Neural cell (in vitro differentiated cells): ENCODE data around the gene KDM1A. TPM values are rescaled to one million over a fixed set of nuclear protein-coding genes. Genes with fewer than 3 reads are reported as not detected.

Experiments
- H2AFZ ChIP-seq: fragments of 200-600, 300-800 bp; sonication (generic), shearing (Covaris generic); 2 replicates; pipeline ENCODE4 v1.6.0; 2014; ENCODE audit warnings: low read depth, mild to moderate bottlenecking, antibody characterized with exemption, low read length, moderate library complexity
- H3F3A ChIP-seq: fragments of 200-600 bp; shearing (Covaris generic); 2 replicates; pipeline ENCODE4 v1.6.1; 2016; ENCODE audit warnings: mild to moderate bottlenecking, moderate library complexity, mixed read lengths, antibody characterized with exemption, low read length; ENCODE audit not compliant: insufficient read depth, poor library complexity, severe bottlenecking
- H3K27ac ChIP-seq: fragments of 200-600, 300-800 bp; sonication (generic), shearing (Covaris generic); 2 replicates; pipeline ENCODE4 v1.5.1; 2014; ENCODE audit warnings: mild to moderate bottlenecking, low read length, moderate library complexity
- H3K27me3 ChIP-seq: fragments of 300-800, 200-600 bp; sonication (generic), shearing (Covaris generic); 2 replicates; pipeline ENCODE4 v1.6.0; 2014; ENCODE audit warnings: mild to moderate bottlenecking, low read depth, low read length, moderate library complexity; ENCODE audit not compliant: insufficient read depth
- H3K36me3 ChIP-seq: fragments of 300-800, 200-600 bp; sonication (generic), shearing (Covaris generic); 2 replicates; pipeline ENCODE4 v1.5.1; 2014; ENCODE audit warnings: mild to moderate bottlenecking, antibody characterized with exemption, low read length, moderate library complexity; ENCODE audit not compliant: insufficient read depth
- H3K4me2 ChIP-seq: fragments of 300-800, 200-600 bp; sonication (generic), shearing (Covaris generic); 2 replicates; pipeline ENCODE4 v1.6.0; 2014; ENCODE audit warnings: mild to moderate bottlenecking, low read length
- H3K4me3 ChIP-seq: fragments of 300-800, 200-600 bp; sonication (generic), shearing (Covaris generic); 2 replicates; pipeline ENCODE4 v1.5.1; 2014; ENCODE audit warnings: mild to moderate bottlenecking, low read length, moderate library complexity
- H3K79me2 ChIP-seq: fragments of 200-600 bp; shearing (Covaris generic); replicated peaks from 2 replicates; pipeline ENCODE4 v1.6.0; 2014; ENCODE audit warnings: mild to moderate bottlenecking, low read length, moderate library complexity; ENCODE audit not compliant: insufficient read depth
- H3K9ac ChIP-seq: fragments of 300-800, 200-600 bp; sonication (generic), shearing (Covaris generic); 2 replicates; pipeline ENCODE4 v1.6.1; 2016; ENCODE audit warnings: mild to moderate bottlenecking, low read length, mixed read lengths
- H3K9me2 ChIP-seq: fragments of 200-600 bp; shearing (Covaris generic); 2 replicates; pipeline ENCODE4 v1.6.1; 2016; ENCODE audit warnings: mild to moderate bottlenecking, low read length, mixed read lengths; ENCODE audit not compliant: insufficient read depth
- H3K9me3 ChIP-seq: fragments of 200-600, 300-800 bp; sonication (generic), shearing (Covaris generic); 2 replicates; pipeline ENCODE4 v1.6.1; 2016; ENCODE audit warnings: mild to moderate bottlenecking, mixed run types, low read length, moderate library complexity, mixed read lengths
- H4K20me1 ChIP-seq: fragments of 200-600 bp; shearing (Covaris generic); 2 replicates; pipeline ENCODE4 v1.6.1; 2016; ENCODE audit warnings: mild to moderate bottlenecking, mixed run types; ENCODE audit not compliant: insufficient read depth
- CTCF ChIP-seq: fragments of 450-650 bp; IDR thresholded peaks from 2 replicates; pipeline ENCODE4 v1.5.1; 2014; ENCODE audit warnings: antibody characterized with exemption, mild to moderate bottlenecking, moderate library complexity; ENCODE audit not compliant: poor library complexity, severe bottlenecking
- EP300 ChIP-seq: fragments of 450-650 bp; conservative IDR thresholded peaks from 2 replicates; pipeline ENCODE4 v1.6.1; 2014; ENCODE audit warnings: antibody characterized with exemption, mild to moderate bottlenecking, moderate library complexity; ENCODE audit not compliant: poor library complexity, severe bottlenecking
- EZH2 ChIP-seq: fragments of 200-600, 300-800 bp; shearing (Covaris generic), sonication (generic); IDR thresholded peaks from 2 replicates; pipeline ENCODE4 v1.6.1; 2014; ENCODE audit warnings: antibody characterized with exemption, low read length, borderline replicate concordance, mild to moderate bottlenecking; ENCODE audit not compliant: insufficient read depth, poor library complexity, severe bottlenecking
- MXI1 ChIP-seq: fragments of 450-650 bp; conservative IDR thresholded peaks from 2 replicates; pipeline ENCODE4 v1.6.1; 2014; ENCODE audit warnings: antibody characterized with exemption, mild to moderate bottlenecking; ENCODE audit not compliant: poor library complexity, severe bottlenecking
- POLR2AphosphoS5 ChIP-seq: IDR thresholded peaks from 2 replicates; pipeline ENCODE4 v1.6.1; 2012
- RAD21 ChIP-seq: fragments of 450-650 bp; conservative IDR thresholded peaks from 2 replicates; pipeline ENCODE4 v1.6.1; 2014; ENCODE audit warnings: antibody characterized with exemption, mild to moderate bottlenecking, moderate library complexity
- REST ChIP-seq: IDR thresholded peaks from 2 replicates; pipeline ENCODE4 v1.6.1; 2012; ENCODE audit warnings: borderline replicate concordance
- SMC3 ChIP-seq: fragments of 450-650 bp; conservative IDR thresholded peaks from 2 replicates; pipeline ENCODE4 v1.6.1; 2014; ENCODE audit warnings: antibody characterized with exemption, mild to moderate bottlenecking, moderate library complexity; ENCODE audit not compliant: poor library complexity
- TAF1 ChIP-seq: IDR thresholded peaks from 2 replicates; pipeline ENCODE4 v1.6.1; 2012; ENCODE audit warnings: low read depth
- polyA plus RNA-seq: library from polyadenylated mRNA; depleted of rRNA; stranded (reverse); fragments of >200 nt; gene quantifications from 2 replicates; pipeline ENCODE4 v1.2.3, GENCODE V29; 2014

KDM1A gene
- polyA plus RNA-seq, 1 donor from 2014 or later: 276 TPM

- Histone ChIP-seq H3K9ac (no peak overlapping the region), H3K27me3 (no peaks in the 10 kb centered on the region), H3K9me2 (no peaks in the 10 kb centered on the region), H3K9me3 (no peaks in the 10 kb centered on the region), H2AFZ (no peak overlapping the region), H3K27ac (no peak overlapping the region), H4K20me1 (peaks cover 19% of the 10 kb centered on the region), H3K79me2 (peaks cover 100% of the 10 kb centered on the region), H3F3A (peaks cover 2% of the 10 kb centered on the region), H3K4me2 (no peak overlapping the region), H3K4me3 (no peak overlapping the region), H3K36me3 (no peaks in the 10 kb centered on the region)
- TF ChIP-seq MXI1 (no peak), TAF1 (no peak), POLR2AphosphoS5 (no peak), EP300 (no peak), REST (no peak), EZH2 (no peak)
These were observed 10.1 kb downstream of the KDM1A start for GRCh38 chr1:23029337-23029736.

DNA sequence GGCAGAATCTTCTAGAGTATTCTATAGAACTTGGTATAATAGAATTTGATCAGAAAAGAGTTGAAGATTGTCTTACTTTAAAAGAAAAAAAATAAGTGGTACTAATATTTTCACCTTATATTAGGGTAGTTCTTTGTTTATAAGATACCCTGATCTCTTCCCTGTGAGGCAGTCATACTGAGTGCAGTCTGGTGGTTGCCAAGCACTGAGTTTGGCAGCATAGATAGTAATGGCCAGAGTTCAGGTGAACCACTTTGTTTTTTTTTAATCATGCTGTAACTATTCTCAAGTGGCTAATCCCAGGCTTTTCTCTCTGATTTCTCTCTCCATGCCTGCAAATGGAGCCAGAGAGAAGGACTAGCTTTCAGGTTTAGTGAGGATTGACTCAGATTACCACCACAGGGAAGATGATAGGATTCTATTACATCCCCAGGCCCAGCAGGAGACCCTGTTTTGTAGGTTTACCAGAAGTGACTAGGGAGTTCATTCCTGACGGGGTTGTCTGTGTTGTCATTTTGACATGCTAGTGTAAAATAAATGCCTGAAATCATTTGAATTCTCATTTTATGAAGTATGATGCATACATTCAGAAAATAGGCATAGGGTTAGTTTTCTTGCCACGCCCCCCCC lies 16.7 kb downstream of the KDM1A start:
- TF ChIP-seq EP300 (peak; percentile 69), RAD21 (no peak), EZH2 (no peak), POLR2AphosphoS5 (peak; percentile 56)
- Histone ChIP-seq H3F3A (peaks cover 4% of the 10 kb centered on the region), H3K4me2 (peak overlapping the region; percentile 41), H3K4me3 (peak overlapping the region; percentile 9), H3K79me2 (peaks cover 87% of the 10 kb centered on the region), H3K9me3 (no peaks in the 10 kb centered on the region), H3K9ac (no peak overlapping the region), H4K20me1 (peaks cover 8% of the 10 kb centered on the region), H2AFZ (no peak overlapping the region), H3K36me3 (no peaks in the 10 kb centered on the region), H3K27ac (peak overlapping the region; percentile 68), H3K9me2 (no peaks in the 10 kb centered on the region), H3K27me3 (no peaks in the 10 kb centered on the region)

GRCh38 chr1:23037081-23037740 lies 17.9 kb downstream of the KDM1A start:
- Histone ChIP-seq H3K9ac (no peak overlapping the region), H3K4me2 (no peak overlapping the region), H3K36me3 (no peaks in the 10 kb centered on the region), H3K27ac (peak overlapping the region; percentile 68), H3K9me2 (no peaks in the 10 kb centered on the region), H3K79me2 (peaks cover 86% of the 10 kb centered on the region), H3K4me3 (no peak overlapping the region), H3K9me3 (no peaks in the 10 kb centered on the region), H3K27me3 (no peaks in the 10 kb centered on the region), H4K20me1 (peaks cover 8% of the 10 kb centered on the region), H3F3A (peaks cover 4% of the 10 kb centered on the region), H2AFZ (no peak overlapping the region)
- TF ChIP-seq RAD21: no peak
- no peak for TF ChIP-seq POLR2AphosphoS5
- no peak for TF ChIP-seq MXI1
- TF ChIP-seq TAF1: no peak
- TF ChIP-seq EZH2: no peak
- no peak for TF ChIP-seq SMC3
- TF ChIP-seq REST: no peak
- no peak for TF ChIP-seq CTCF
- TF ChIP-seq EP300: no peak
